Thyroid gland (tissue), 4 donors: ENCODE data around the gene DCTN1. TPM values are rescaled to one million over a fixed set of nuclear protein-coding genes. Genes with fewer than 3 reads are reported as not detected.

Source experiments
- DNase-seq, 2 donors: peaks; one replicate each; pipeline ENCODE4 v3.0.0-alpha.2; 2019
- H3K27ac ChIP-seq, 3 donors: fragments of 200-600 bp; sonication (generic); 1 replicate in 2 of 3; 2 replicates in 1 of 3; pipeline ENCODE4 v1.5.1; 2016 to 2019; ENCODE audit warnings: mild to moderate bottlenecking in 1 of 3, moderate library complexity in 1 of 3
- H3K27me3 ChIP-seq: fragments of 200-600 bp; sonication (generic); one replicate; pipeline ENCODE4 v1.5.1; 2019
- H3K36me3 ChIP-seq, 2 donors: fragments of 200-600 bp; sonication (generic); one replicate each; pipeline ENCODE4 v1.5.1; 2016 to 2019
- H3K4me1 ChIP-seq, 2 donors: fragments of 200-600 bp; sonication (generic); one replicate each; pipeline ENCODE4 v1.5.1; 2017 to 2019
- H3K4me3 ChIP-seq, 3 donors: fragments of 200-600 bp; sonication (generic); replicated peaks in 1 of 3; 1 replicate in 2 of 3; 2 replicates in 1 of 3; pipeline ENCODE4 v1.5.1; 2016; ENCODE audit warnings: mild to moderate bottlenecking in 1 of 3
- H3K9me3 ChIP-seq: fragments of 200-600 bp; sonication (generic); one replicate; pipeline ENCODE4 v1.5.1; 2017
- POLR2A ChIP-seq, 2 donors: fragments of 450-650 bp; IDR thresholded peaks; one replicate each; pipeline ENCODE4 v1.6.1; 2017; ENCODE audit warnings: antibody characterized with exemption in 2 of 2, mild to moderate bottlenecking in 2 of 2, moderate library complexity in 1 of 2
- WGBS, 2 donors: methylation state at CpG; one replicate each; pipeline ENCODE4 v1.1.5; 2017; 5-methylcytosine and 5-hydroxymethylcytosine counted together
- intact Hi-C: fragments of 100-400 bp; cut with DNase I; formaldehyde crosslinking; loops from one replicate; pipeline ENCODE4 v1.15.1; 2023
- total RNA-seq, 4 donors: library from RNA; depleted of rRNA; stranded (reverse); fragments of >200 nt; gene quantifications; one replicate each; pipeline ENCODE4 v1.2.3, GENCODE V29; 2016
- TF ChIP-seq, protein P1 (sequence below), 6 experiments: fragments of 200-600 bp in 3 of 6; fragments of 450-650 bp in 3 of 6; sonication (generic) in 3 of 6; IDR thresholded peaks; one replicate each; pipeline ENCODE4 v1.5.1; 2016 to 2019; ENCODE audit warnings: antibody characterized with exemption in 6 of 6, mild to moderate bottlenecking in 2 of 6, inconsistent platforms in 1 of 6, moderate library complexity in 1 of 6

DCTN1 gene
- total RNA-seq, 4 donors from 2014 or later = 82.6 to 124 (median 108) TPM

- intact Hi-C loops = no loop called here
- TF ChIP-seq, protein P1, sequence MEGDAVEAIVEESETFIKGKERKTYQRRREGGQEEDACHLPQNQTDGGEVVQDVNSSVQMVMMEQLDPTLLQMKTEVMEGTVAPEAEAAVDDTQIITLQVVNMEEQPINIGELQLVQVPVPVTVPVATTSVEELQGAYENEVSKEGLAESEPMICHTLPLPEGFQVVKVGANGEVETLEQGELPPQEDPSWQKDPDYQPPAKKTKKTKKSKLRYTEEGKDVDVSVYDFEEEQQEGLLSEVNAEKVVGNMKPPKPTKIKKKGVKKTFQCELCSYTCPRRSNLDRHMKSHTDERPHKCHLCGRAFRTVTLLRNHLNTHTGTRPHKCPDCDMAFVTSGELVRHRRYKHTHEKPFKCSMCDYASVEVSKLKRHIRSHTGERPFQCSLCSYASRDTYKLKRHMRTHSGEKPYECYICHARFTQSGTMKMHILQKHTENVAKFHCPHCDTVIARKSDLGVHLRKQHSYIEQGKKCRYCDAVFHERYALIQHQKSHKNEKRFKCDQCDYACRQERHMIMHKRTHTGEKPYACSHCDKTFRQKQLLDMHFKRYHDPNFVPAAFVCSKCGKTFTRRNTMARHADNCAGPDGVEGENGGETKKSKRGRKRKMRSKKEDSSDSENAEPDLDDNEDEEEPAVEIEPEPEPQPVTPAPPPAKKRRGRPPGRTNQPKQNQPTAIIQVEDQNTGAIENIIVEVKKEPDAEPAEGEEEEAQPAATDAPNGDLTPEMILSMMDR (IDR thresholded peaks at IDR 0.05) = no peak
- no peak for TF ChIP-seq POLR2A (IDR thresholded peaks at IDR 0.05)
- 1% methylated on average over 11 of the region's 11 CpGs for WGBS, 2 donors
- Histone ChIP-seq H3K27ac (peak overlapping the region; percentile 96 to 99 (median 96)), H3K36me3 (no peaks in the 10 kb centered on the region), H3K27me3 (no peaks in the 10 kb centered on the region), H3K4me3 (peak overlapping the region; percentile 82 to 87 (median 86)), H3K9me3 (no peaks in the 10 kb centered on the region), H3K4me1 (peaks cover 17 to 26% of the 10 kb centered on the region in 2 donors)
- DNase-seq = peak in 1 of 2 donors; percentile 3
Measured at GRCh38 chr2:74391209-74391579, 11.1 kb upstream of the DCTN1 start.

GRCh38 chr2:74390606-74391005 lies 10.5 kb upstream of the DCTN1 start:
- no peaks in the 10 kb centered on the region for H3K9me3 ChIP-seq
- H3K27ac ChIP-seq = no peak overlapping the region
- no peak for TF ChIP-seq POLR2A (IDR thresholded peaks at IDR 0.05)
- TF ChIP-seq, protein P1 (IDR thresholded peaks at IDR 0.05) = no peak
- 44 to 59% methylated on average over 5 of the region's 5 CpGs for WGBS, 2 donors
- H3K4me1 ChIP-seq = peaks cover 17 to 26% of the 10 kb centered on the region in 2 donors
- no peaks in the 10 kb centered on the region for H3K36me3 ChIP-seq
- no peak for DNase-seq
- intact Hi-C loops = no loop called here
- no peaks in the 10 kb centered on the region for H3K27me3 ChIP-seq
- H3K4me3 ChIP-seq = peak overlapping the region in 1 of 3 donors; percentile 86

- intact Hi-C loops = no loop called here
- TF ChIP-seq, protein P1 (IDR thresholded peaks at IDR 0.05) = no peak
- TF ChIP-seq POLR2A (IDR thresholded peaks at IDR 0.05) = no peak
- Histone ChIP-seq H3K36me3 (no peaks in the 10 kb centered on the region), H3K4me3 (no peak overlapping the region), H3K9me3 (no peaks in the 10 kb centered on the region), H3K27ac (no peak overlapping the region), H3K4me1 (peaks cover 23 to 34% of the 10 kb centered on the region in 2 donors), H3K27me3 (no peaks in the 10 kb centered on the region)
- WGBS, 2 donors = 84 to 90% methylated on average over 1 of the region's 1 CpG
- no peak for DNase-seq
Measured at GRCh38 chr2:74387346-74387745, 7.2 kb upstream of the DCTN1 start.

GRCh38 chr2:74385396-74385795 lies 5.3 kb upstream of the DCTN1 start:
- Histone ChIP-seq H3K27me3 (no peaks in the 10 kb centered on the region), H3K9me3 (no peaks in the 10 kb centered on the region), H3K36me3 (no peaks in the 10 kb centered on the region), H3K4me3 (no peak overlapping the region), H3K4me1 (peaks cover 18 to 38% of the 10 kb centered on the region in 2 donors), H3K27ac (no peak overlapping the region)
- DNase-seq = no peak
- WGBS, 2 donors = 79 to 86% methylated on average over 8 of the region's 8 CpGs
- intact Hi-C loops = no loop called here
- no peak for TF ChIP-seq POLR2A (IDR thresholded peaks at IDR 0.05)
- TF ChIP-seq, protein P1 (IDR thresholded peaks at IDR 0.05) = no peak

GRCh38 chr2:74384051-74384450 lies 3.9 kb upstream of the DCTN1 start:
- 83 to 91% methylated on average over 3 of the region's 3 CpGs for WGBS, 2 donors
- H3K27me3 ChIP-seq = no peaks in the 10 kb centered on the region
- DNase-seq = no peak
- no peak overlapping the region for H3K4me3 ChIP-seq
- H3K9me3 ChIP-seq = no peaks in the 10 kb centered on the region
- no peak overlapping the region for H3K27ac ChIP-seq
- H3K36me3 ChIP-seq = no peaks in the 10 kb centered on the region
- H3K4me1 ChIP-seq = peaks cover 19 to 38% of the 10 kb centered on the region in 2 donors
- intact Hi-C loops = no loop called here
- TF ChIP-seq, protein P1 (IDR thresholded peaks at IDR 0.05) = no peak
